Calu3 (cell line): Measurements from ENCODE around the gene FAS. TPM values are rescaled to one million over a fixed set of nuclear protein-coding genes. Genes with fewer than 3 reads are reported as not detected.
"Not testable (repeated sequence)": the region's sequence is repeated elsewhere in the genome, so short reads cannot be mapped to it uniquely, and the experiment has no call there.

Source experiments
- BruUV-seq: library from RNA; stranded (reverse); fragments of 400-500 nt; replicated peaks from 2 replicates; lab custom pipeline; 2021; lab: Mats Ljungman, UMichigan
- CTCF ChIA-PET: fragments of 300-600 bp; sonication (Branson Sonifier 250); formaldehyde crosslinking; loops from one replicate; lab custom pipeline; 2022; ENCODE audit warnings: antibody characterized with exemption; lab: Charles Lee
- DNase-seq: peaks from one replicate; pipeline ENCODE4 v3.0.0; 2022
- H3K27ac Mint-ChIP-seq: one replicate; pipeline ENCODE4 v1.8.0; 2022; ENCODE audit warnings: mixed read lengths; ENCODE audit not compliant: unreplicated experiment
- H3K27me3 Mint-ChIP-seq: one replicate; pipeline ENCODE4 v1.8.0; 2022; ENCODE audit warnings: mixed read lengths; ENCODE audit not compliant: unreplicated experiment
- H3K36me3 Mint-ChIP-seq: one replicate; pipeline ENCODE4 v1.8.0; 2022; ENCODE audit warnings: mild to moderate bottlenecking, moderate library complexity, mixed read lengths; ENCODE audit not compliant: insufficient read depth, unreplicated experiment
- H3K4me1 Mint-ChIP-seq: one replicate; pipeline ENCODE4 v1.8.0; 2022; ENCODE audit warnings: mild to moderate bottlenecking, low read depth, mixed read lengths; ENCODE audit not compliant: unreplicated experiment
- H3K4me3 Mint-ChIP-seq: one replicate; pipeline ENCODE4 v1.8.0; 2022; ENCODE audit warnings: mild to moderate bottlenecking, low read depth, moderate library complexity, mixed read lengths; ENCODE audit not compliant: unreplicated experiment
- H3K9me3 Mint-ChIP-seq: one replicate; pipeline ENCODE4 v1.8.0; 2022; ENCODE audit warnings: low read depth, mixed read lengths; ENCODE audit not compliant: unreplicated experiment
- intact Hi-C: fragments of 100-400 bp; cut with micrococcal nuclease; formaldehyde crosslinking; loops from one replicate; pipeline ENCODE4 v1.10.0; 2022; ENCODE audit not compliant: unreplicated experiment
- total RNA-seq: library from RNA; stranded (reverse); gene quantifications from 2 replicates; pipeline ENCODE4 v1.2.3, GENCODE V29; 2022
- TF ChIP-seq, protein P1 (sequence below): fragments of 200-600 bp; IDR thresholded peaks from one replicate; pipeline ENCODE4 v1.8.0; 2022; ENCODE audit warnings: antibody characterized with exemption; ENCODE audit not compliant: unreplicated experiment

FAS gene
- total RNA-seq, 1 experiment from 2014 or later, result 3.1 TPM

DNA sequence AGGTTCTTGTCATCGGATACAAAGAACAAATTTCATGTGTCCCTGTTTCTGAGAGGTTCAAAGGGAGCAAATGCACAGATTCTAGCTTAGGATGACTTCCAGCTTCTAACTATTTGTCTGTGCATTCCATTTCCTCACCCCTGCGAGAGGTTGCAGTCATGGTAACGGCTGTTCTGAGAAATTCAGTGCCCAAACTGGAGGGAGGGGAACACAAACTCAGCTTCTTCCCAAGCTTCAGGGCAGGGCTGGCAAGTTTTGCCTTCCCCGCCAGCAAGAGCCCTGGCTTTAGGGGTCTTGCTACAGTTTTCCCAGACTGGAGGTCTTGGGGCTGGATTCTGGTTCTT is 11.1 kb downstream of the FAS start:
- Mint-ChIP-seq H3K4me1 (no peaks in the 10 kb centered on the region), H3K4me3 (no peak overlapping the region), H3K27me3 (no peaks in the 10 kb centered on the region), H3K9me3 (no peaks in the 10 kb centered on the region), H3K36me3 (no peaks in the 10 kb centered on the region), H3K27ac (no peak overlapping the region)
- CTCF ChIA-PET, result no interaction called here
- intact Hi-C loops, result no loop called here
- TF ChIP-seq, protein P1, sequence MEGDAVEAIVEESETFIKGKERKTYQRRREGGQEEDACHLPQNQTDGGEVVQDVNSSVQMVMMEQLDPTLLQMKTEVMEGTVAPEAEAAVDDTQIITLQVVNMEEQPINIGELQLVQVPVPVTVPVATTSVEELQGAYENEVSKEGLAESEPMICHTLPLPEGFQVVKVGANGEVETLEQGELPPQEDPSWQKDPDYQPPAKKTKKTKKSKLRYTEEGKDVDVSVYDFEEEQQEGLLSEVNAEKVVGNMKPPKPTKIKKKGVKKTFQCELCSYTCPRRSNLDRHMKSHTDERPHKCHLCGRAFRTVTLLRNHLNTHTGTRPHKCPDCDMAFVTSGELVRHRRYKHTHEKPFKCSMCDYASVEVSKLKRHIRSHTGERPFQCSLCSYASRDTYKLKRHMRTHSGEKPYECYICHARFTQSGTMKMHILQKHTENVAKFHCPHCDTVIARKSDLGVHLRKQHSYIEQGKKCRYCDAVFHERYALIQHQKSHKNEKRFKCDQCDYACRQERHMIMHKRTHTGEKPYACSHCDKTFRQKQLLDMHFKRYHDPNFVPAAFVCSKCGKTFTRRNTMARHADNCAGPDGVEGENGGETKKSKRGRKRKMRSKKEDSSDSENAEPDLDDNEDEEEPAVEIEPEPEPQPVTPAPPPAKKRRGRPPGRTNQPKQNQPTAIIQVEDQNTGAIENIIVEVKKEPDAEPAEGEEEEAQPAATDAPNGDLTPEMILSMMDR, result no peak
- no TSS peak for BruUV-seq
- no peak for DNase-seq

- H3K4me3 Mint-ChIP-seq, result no peak overlapping the region
- CTCF ChIA-PET, result no interaction called here
- H3K27me3 Mint-ChIP-seq, result no peaks in the 10 kb centered on the region
- no peak overlapping the region for H3K27ac Mint-ChIP-seq
- H3K36me3 Mint-ChIP-seq, result no peaks in the 10 kb centered on the region
- TF ChIP-seq, protein P1, result no peak
- intact Hi-C loops, result no loop called here
- H3K4me1 Mint-ChIP-seq, result no peaks in the 10 kb centered on the region
- no peak for DNase-seq
- H3K9me3 Mint-ChIP-seq, result no peaks in the 10 kb centered on the region
- BruUV-seq, result no TSS peak
These were observed 11.8 kb downstream of the FAS start for GRCh38 chr10:89002226-89002978.

- TF ChIP-seq, protein P1, result no peak
These were observed 12.7 kb downstream of the FAS start for GRCh38 chr10:89003344-89003743.

DNA sequence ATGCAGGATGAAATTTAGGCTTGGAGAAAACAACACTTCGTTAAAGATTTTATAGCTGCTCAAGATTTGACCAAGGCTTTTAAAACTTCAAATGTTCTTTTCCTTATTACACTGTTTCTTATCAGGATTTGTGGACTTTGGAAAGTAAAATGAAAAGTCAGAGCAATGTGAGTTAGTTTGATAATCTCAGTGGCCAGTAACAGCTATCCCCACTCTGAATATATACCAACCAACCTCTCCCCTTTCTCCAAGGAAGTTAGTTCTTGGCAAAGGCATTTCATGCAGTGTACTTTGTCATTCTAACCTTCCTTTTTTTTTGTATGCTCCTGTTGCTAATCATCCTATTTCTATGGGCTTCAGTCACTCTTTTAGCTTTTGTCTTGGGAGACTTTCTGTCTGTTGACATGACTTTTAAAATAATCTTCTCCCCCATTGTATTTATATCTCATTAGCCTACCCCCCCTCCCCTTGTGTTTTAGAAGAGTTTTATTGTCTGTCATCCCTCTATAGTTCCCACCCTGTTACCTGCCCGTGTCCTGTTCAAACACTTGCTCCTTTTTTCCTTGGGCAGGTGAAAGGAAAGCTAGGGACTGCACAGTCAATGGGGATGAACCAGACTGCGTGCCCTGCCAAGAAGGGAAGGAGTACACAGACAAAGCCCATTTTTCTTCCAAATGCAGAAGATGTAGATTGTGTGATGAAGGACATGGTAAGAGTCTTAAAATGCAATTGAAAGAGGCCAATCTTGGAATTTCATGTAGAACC is 16.7 kb downstream of the FAS start:
- H3K9me3 Mint-ChIP-seq, result no peaks in the 10 kb centered on the region
- BruUV-seq, result no TSS peak
- no peak for DNase-seq
- H3K4me3 Mint-ChIP-seq, result no peak overlapping the region
- intact Hi-C loops, result no loop called here
- no peaks in the 10 kb centered on the region for H3K27me3 Mint-ChIP-seq
- CTCF ChIA-PET, result interaction anchor here (1.6 kb wide), 1 partner anchor 17 kb away, joined by 3 read pairs; the partner anchor contains the start of gene FAS
- H3K27ac Mint-ChIP-seq, result no peak overlapping the region
- H3K4me1 Mint-ChIP-seq, result no peaks in the 10 kb centered on the region
- H3K36me3 Mint-ChIP-seq, result no peaks in the 10 kb centered on the region
- TF ChIP-seq, protein P1, result no peak

More at GRCh38 chr10:89003344-89003743, 12.7 kb downstream of the FAS start:
- no peak overlapping the region for H3K4me3 Mint-ChIP-seq
- H3K9me3 Mint-ChIP-seq, result no peaks in the 10 kb centered on the region
- no peak for DNase-seq
- H3K27me3 Mint-ChIP-seq, result no peaks in the 10 kb centered on the region
- H3K27ac Mint-ChIP-seq, result no peak overlapping the region
- no peaks in the 10 kb centered on the region for H3K36me3 Mint-ChIP-seq
- H3K4me1 Mint-ChIP-seq, result no peaks in the 10 kb centered on the region
- CTCF ChIA-PET, result no interaction called here
- intact Hi-C loops, result no loop called here
- no TSS peak for BruUV-seq

- H3K36me3 Mint-ChIP-seq, H3K4me3 Mint-ChIP-seq, H3K4me1 Mint-ChIP-seq, BruUV-seq, CTCF ChIA-PET, H3K9me3 Mint-ChIP-seq, DNase-seq, intact Hi-C loops, H3K27ac Mint-ChIP-seq, H3K27me3 Mint-ChIP-seq: not testable (repeated sequence)
These were observed 28.2 kb downstream of the FAS start for GRCh38 chr10:89018700-89019346.
